ENCODE results near the gene SMYD3. TPM values are rescaled to one million over a fixed set of nuclear protein-coding genes. Genes with fewer than 3 reads are reported as not detected.
"Not testable (repeated sequence)": the region's sequence is repeated elsewhere in the genome, so short reads cannot be mapped to it uniquely, and the experiment has no call there.

The SMYD3 gene
- total RNA-seq, 1 donor from 2014 or later: 35.4 TPM

DNA sequence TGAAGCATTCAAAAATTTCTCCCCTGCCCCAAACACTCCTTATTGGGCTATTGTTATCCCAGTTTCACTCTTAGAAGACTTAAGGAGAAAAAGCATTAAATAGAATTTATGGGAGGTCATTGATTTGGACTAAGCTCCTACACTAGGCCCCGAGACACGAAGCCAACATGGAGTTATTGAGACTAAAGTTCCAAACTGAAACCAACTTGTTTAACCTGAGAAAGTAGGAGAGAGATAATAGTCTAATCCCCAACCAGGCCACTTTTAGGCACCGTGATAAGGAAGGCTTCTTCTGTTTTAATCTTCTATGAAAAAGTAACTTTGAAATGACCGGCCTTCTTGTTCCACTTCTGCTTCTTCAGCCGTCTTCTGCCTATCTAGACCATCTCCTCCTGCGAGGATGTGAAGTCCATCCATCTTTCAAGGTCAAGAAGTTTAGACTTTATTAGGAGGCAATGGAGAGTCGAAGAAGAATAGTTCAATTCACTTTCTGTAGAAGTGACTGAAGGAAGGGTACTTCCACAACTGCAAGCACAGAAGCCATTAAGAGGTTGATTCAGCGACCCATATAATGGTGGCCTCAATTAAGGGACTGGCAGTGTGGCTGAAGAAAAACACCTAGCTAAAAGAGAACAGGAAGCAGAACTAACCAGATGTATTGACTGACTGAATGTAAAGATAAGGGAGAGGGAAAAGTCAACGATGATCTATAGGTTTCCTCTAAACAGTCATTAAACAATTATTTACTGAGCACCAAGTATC lies 428.8 kb downstream of the SMYD3 start:
- H3K4me3 Mint-ChIP-seq (ENCODE audit: unreplicated experiment): no peak overlapping the region
- no peak for DNase-seq (ENCODE audit: low spot score)
- no peak for TF ChIP-seq CTCF (IDR thresholded peaks at IDR 0.05; ENCODE audit: unreplicated experiment)
- H3K4me1 Mint-ChIP-seq (ENCODE audit: unreplicated experiment): peaks cover 43% of the 10 kb centered on the region
- H3K27ac Mint-ChIP-seq (ENCODE audit: unreplicated experiment): no peak overlapping the region
- H3K36me3 Mint-ChIP-seq (ENCODE audit: low read depth, unreplicated experiment): peaks cover under 1% of the 10 kb centered on the region
- peaks cover 4% of the 10 kb centered on the region for H3K9me3 Mint-ChIP-seq (ENCODE audit: unreplicated experiment)
- H3K27me3 Mint-ChIP-seq (ENCODE audit: unreplicated experiment): no peaks in the 10 kb centered on the region

- Mint-ChIP-seq H3K9me3 (ENCODE audit: unreplicated experiment) (peaks cover 3% of the 10 kb centered on the region), H3K36me3 (ENCODE audit: low read depth, unreplicated experiment) (no peaks in the 10 kb centered on the region), H3K27ac (ENCODE audit: unreplicated experiment) (peak overlapping the region; percentile 32), H3K27me3 (ENCODE audit: unreplicated experiment) (no peaks in the 10 kb centered on the region), H3K4me3 (ENCODE audit: unreplicated experiment) (no peak overlapping the region), H3K4me1 (ENCODE audit: unreplicated experiment) (peaks cover 43% of the 10 kb centered on the region)
- no peak for TF ChIP-seq CTCF (IDR thresholded peaks at IDR 0.05; ENCODE audit: unreplicated experiment)
- DNase-seq (ENCODE audit: low spot score): no peak
These were observed 429.6 kb downstream of the SMYD3 start for GRCh38 chr1:246077476-246077875.

GRCh38 chr1:246074421-246074820 lies 432.7 kb downstream of the SMYD3 start:
- H3K4me1 Mint-ChIP-seq (ENCODE audit: unreplicated experiment): peaks cover 52% of the 10 kb centered on the region
- no peak for TF ChIP-seq CTCF (IDR thresholded peaks at IDR 0.05; ENCODE audit: unreplicated experiment)
- H3K9me3 Mint-ChIP-seq (ENCODE audit: unreplicated experiment): no peaks in the 10 kb centered on the region
- peaks cover 5% of the 10 kb centered on the region for H3K27me3 Mint-ChIP-seq (ENCODE audit: unreplicated experiment)
- DNase-seq (ENCODE audit: low spot score): no peak
- no peak overlapping the region for H3K27ac Mint-ChIP-seq (ENCODE audit: unreplicated experiment)
- H3K36me3 Mint-ChIP-seq (ENCODE audit: low read depth, unreplicated experiment): no peaks in the 10 kb centered on the region
- H3K4me3 Mint-ChIP-seq (ENCODE audit: unreplicated experiment): no peak overlapping the region

DNA sequence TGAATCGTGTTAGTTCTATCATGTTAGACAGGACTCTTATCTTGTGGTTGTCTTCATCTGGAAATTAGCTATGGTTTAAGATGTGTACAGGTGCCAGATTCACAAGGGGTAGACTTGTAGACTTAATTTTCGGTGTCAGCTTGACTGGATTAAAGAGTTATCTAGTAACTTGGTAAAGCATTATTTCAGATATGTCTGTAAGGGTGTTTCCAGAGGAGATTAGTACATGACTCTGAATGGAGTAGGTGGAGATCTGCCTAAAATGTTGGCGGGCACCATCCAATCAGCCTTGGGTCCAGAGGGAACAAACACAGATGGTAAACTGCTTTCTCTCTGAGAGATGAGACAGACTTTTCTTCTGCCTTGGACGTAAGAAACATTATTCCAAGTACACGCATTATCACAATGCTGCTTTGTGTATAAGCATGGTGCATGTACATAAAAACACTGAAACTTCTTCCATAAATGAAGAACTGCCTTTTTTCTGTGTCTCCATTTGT lies 434.6 kb downstream of the SMYD3 start:
- no peak for DNase-seq (ENCODE audit: low spot score)
- H3K4me1 Mint-ChIP-seq (ENCODE audit: unreplicated experiment): peaks cover 47% of the 10 kb centered on the region
- no peaks in the 10 kb centered on the region for H3K36me3 Mint-ChIP-seq (ENCODE audit: low read depth, unreplicated experiment)
- TF ChIP-seq CTCF (IDR thresholded peaks at IDR 0.05; ENCODE audit: unreplicated experiment): no peak
- peaks cover 5% of the 10 kb centered on the region for H3K27me3 Mint-ChIP-seq (ENCODE audit: unreplicated experiment)
- peak overlapping the region; percentile 68 for H3K27ac Mint-ChIP-seq (ENCODE audit: unreplicated experiment)
- H3K9me3 Mint-ChIP-seq (ENCODE audit: unreplicated experiment): no peaks in the 10 kb centered on the region
- H3K4me3 Mint-ChIP-seq (ENCODE audit: unreplicated experiment): no peak overlapping the region

DNA sequence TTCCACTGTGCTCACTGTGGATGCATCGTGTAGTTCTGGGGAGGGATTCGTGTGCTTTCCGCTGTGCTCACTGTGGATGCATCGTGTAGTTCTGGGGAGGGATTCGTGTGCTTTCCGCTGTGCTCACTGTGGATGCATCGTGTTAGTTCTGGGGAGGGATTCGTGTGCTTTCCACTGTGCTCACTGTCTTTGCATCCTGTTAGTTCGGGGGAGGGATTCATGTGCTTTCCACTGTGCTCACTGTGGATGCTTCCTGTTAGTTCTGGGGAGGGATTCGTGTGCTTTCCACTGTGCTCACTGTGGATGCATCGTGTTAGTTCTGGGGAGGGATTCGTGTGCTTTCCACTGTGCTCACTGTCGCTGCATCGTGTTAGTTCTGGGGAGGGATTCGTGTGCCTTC lies 435.1 kb downstream of the SMYD3 start:
- not testable (repeated sequence) for H3K4me3 Mint-ChIP-seq (ENCODE audit: unreplicated experiment)

DNA sequence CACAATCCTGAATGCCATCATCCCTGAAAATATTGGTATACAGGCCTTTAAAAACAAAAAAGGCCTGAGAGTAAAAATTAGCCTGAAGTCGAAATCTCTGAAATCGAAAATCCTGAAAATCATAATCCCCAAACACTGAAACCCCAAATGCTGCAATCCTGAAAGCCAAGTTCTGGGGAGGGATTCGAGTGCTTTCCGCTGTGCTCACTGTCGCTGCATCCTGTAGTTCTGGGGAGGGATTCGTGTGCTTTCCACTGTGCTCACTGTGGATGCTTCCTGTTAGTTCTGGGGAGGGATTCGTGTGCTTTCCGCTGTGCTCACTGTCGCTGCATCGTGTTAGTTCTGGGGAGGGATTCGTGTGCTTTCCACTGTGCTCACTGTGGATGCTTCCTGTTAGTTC lies 435.5 kb downstream of the SMYD3 start:
- H3K27ac Mint-ChIP-seq (ENCODE audit: unreplicated experiment): peak overlapping the region; percentile 90
- H3K27me3 Mint-ChIP-seq (ENCODE audit: unreplicated experiment); H3K36me3 Mint-ChIP-seq (ENCODE audit: low read depth, unreplicated experiment); H3K9me3 Mint-ChIP-seq (ENCODE audit: unreplicated experiment); DNase-seq (ENCODE audit: low spot score): not testable (repeated sequence)
- peak overlapping the region; percentile 40 for H3K4me3 Mint-ChIP-seq (ENCODE audit: unreplicated experiment)
- H3K4me1 Mint-ChIP-seq (ENCODE audit: unreplicated experiment): peaks cover 47% of the 10 kb centered on the region

More for the DNA sequence above, 435.1 kb downstream of the SMYD3 start:
- not testable (repeated sequence) for H3K36me3 Mint-ChIP-seq (ENCODE audit: low read depth, unreplicated experiment); H3K27me3 Mint-ChIP-seq (ENCODE audit: unreplicated experiment); H3K9me3 Mint-ChIP-seq (ENCODE audit: unreplicated experiment); DNase-seq (ENCODE audit: low spot score)
- peaks cover 47% of the 10 kb centered on the region for H3K4me1 Mint-ChIP-seq (ENCODE audit: unreplicated experiment)
- H3K27ac Mint-ChIP-seq (ENCODE audit: unreplicated experiment): peak overlapping the region; percentile 90

All from endothelial cell (in vitro differentiated cells).